ENCODE data around the gene GSG1L2.

GSG1L2 gene

GRCh38 chr17:9811537-9811936 is 10.3 kb downstream of the GSG1L2 start:
- TF ChIP-seq ZNF70 (CRISPR knock-in tag; IDR thresholded peaks at IDR 0.05) (no peak), ZNF565 (CRISPR knock-in tag; conservative IDR thresholded peaks at IDR 0.05; ENCODE audit: low read depth) (no peak), CSDC2 (CRISPR knock-in tag; IDR thresholded peaks at IDR 0.05) (no peak), BACH2 (CRISPR knock-in tag; IDR thresholded peaks at IDR 0.05; ENCODE audit: borderline replicate concordance) (no peak), ZFP30 (CRISPR knock-in tag; IDR thresholded peaks at IDR 0.05) (no peak), ISL1 (CRISPR knock-in tag; IDR thresholded peaks at IDR 0.05) (no peak)
- no peak for ATAC-seq

- TF ChIP-seq ZFP30 (CRISPR knock-in tag; IDR thresholded peaks at IDR 0.05) (no peak), PPARA (CRISPR knock-in tag; IDR thresholded peaks at IDR 0.05; ENCODE audit: borderline replicate concordance) (no peak), SNAI2 (CRISPR knock-in tag; IDR thresholded peaks at IDR 0.05) (no peak), ISL1 (CRISPR knock-in tag; IDR thresholded peaks at IDR 0.05) (no peak), ZC3H10 (CRISPR knock-in tag; IDR thresholded peaks at IDR 0.05) (no peak), ZNF70 (CRISPR knock-in tag; IDR thresholded peaks at IDR 0.05) (no peak), BACH2 (CRISPR knock-in tag; IDR thresholded peaks at IDR 0.05; ENCODE audit: borderline replicate concordance) (no peak), ZNF565 (CRISPR knock-in tag; conservative IDR thresholded peaks at IDR 0.05; ENCODE audit: low read depth) (no peak)
- TF ChIP-seq, protein P1, sequence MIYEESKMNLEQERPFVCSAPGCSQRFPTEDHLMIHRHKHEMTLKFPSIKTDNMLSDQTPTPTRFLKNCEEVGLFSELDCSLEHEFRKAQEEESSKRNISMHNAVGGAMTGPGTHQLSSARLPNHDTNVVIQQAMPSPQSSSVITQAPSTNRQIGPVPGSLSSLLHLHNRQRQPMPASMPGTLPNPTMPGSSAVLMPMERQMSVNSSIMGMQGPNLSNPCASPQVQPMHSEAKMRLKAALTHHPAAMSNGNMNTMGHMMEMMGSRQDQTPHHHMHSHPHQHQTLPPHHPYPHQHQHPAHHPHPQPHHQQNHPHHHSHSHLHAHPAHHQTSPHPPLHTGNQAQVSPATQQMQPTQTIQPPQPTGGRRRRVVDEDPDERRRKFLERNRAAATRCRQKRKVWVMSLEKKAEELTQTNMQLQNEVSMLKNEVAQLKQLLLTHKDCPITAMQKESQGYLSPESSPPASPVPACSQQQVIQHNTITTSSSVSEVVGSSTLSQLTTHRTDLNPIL (CRISPR knock-in tag; IDR thresholded peaks at IDR 0.05; ENCODE audit: low read depth) = no peak
- TF ChIP-seq, protein P2, sequence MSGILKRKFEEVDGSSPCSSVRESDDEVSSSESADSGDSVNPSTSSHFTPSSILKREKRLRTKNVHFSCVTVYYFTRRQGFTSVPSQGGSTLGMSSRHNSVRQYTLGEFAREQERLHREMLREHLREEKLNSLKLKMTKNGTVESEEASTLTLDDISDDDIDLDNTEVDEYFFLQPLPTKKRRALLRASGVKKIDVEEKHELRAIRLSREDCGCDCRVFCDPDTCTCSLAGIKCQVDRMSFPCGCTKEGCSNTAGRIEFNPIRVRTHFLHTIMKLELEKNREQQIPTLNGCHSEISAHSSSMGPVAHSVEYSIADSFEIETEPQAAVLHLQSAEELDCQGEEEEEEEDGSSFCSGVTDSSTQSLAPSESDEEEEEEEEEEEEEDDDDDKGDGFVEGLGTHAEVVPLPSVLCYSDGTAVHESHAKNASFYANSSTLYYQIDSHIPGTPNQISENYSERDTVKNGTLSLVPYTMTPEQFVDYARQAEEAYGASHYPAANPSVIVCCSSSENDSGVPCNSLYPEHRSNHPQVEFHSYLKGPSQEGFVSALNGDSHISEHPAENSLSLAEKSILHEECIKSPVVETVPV (CRISPR knock-in tag; IDR thresholded peaks at IDR 0.05) = no peak
Measured at GRCh38 chr17:9811086-9811485, 10.8 kb downstream of the GSG1L2 start.

DNA sequence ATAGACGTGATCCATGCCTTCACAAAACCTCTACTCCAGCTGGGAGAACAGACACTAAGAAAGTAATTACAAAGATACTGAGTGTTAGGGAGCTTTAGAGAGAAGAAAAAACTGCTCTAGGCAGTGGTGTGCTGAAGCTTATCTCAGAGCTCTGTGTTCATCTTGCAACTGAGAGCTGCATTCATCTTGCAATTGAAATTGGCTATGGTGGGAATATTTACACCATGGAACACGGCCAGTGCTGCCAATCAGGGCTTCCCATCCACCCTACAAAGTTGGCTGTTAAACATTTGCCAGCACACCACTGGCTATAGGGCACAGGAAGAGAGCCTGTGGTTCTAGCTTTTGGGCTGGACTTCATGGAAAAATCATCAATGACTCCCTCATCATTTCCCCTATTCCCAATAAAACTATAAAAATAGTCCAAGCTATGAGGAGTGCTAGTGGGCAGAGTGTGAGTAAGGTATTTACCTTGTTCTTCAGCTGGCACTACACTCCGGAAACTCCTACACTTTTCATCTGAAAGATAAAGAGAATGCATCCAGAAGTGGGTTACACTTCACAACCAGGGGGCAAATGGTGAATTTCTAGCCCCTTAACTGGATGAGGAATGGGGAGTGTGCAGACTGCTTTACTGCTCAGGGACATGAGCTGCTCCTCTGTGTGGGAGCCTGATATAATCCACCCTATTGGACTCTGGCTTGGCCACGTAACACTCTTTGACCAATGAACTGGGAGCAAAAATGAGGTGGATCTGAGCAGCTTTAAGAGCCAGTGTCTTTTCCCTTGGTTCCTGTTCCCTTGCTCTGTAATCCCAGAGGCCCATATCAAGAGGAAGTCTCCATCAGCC is 11.6 kb downstream of the GSG1L2 start:
- no peak for ATAC-seq

More at GRCh38 chr17:9811086-9811485, 10.8 kb downstream of the GSG1L2 start:
- ATAC-seq = no peak

GRCh38 chr17:9809409-9809808 is 12.5 kb downstream of the GSG1L2 start:
- no peak for ATAC-seq
- TF ChIP-seq TOX (CRISPR knock-in tag; IDR thresholded peaks at IDR 0.05; ENCODE audit: borderline replicate concordance) (no peak), ZFP3 (CRISPR knock-in tag; IDR thresholded peaks at IDR 0.05) (no peak), GLIS3 (CRISPR knock-in tag; IDR thresholded peaks at IDR 0.05) (no peak), PPARA (CRISPR knock-in tag; IDR thresholded peaks at IDR 0.05; ENCODE audit: borderline replicate concordance) (no peak), ZNF8 (CRISPR knock-in tag; IDR thresholded peaks at IDR 0.05) (no peak), TCF4 (CRISPR knock-in tag; IDR thresholded peaks at IDR 0.05; ENCODE audit: borderline replicate concordance) (no peak), ZNF70 (CRISPR knock-in tag; IDR thresholded peaks at IDR 0.05) (no peak), OSR1 (CRISPR knock-in tag; IDR thresholded peaks at IDR 0.05) (no peak), ZNF565 (CRISPR knock-in tag; conservative IDR thresholded peaks at IDR 0.05; ENCODE audit: low read depth) (no peak)
- TF ChIP-seq, protein P2 (CRISPR knock-in tag; IDR thresholded peaks at IDR 0.05) = no peak
- TF ChIP-seq, protein P3, sequence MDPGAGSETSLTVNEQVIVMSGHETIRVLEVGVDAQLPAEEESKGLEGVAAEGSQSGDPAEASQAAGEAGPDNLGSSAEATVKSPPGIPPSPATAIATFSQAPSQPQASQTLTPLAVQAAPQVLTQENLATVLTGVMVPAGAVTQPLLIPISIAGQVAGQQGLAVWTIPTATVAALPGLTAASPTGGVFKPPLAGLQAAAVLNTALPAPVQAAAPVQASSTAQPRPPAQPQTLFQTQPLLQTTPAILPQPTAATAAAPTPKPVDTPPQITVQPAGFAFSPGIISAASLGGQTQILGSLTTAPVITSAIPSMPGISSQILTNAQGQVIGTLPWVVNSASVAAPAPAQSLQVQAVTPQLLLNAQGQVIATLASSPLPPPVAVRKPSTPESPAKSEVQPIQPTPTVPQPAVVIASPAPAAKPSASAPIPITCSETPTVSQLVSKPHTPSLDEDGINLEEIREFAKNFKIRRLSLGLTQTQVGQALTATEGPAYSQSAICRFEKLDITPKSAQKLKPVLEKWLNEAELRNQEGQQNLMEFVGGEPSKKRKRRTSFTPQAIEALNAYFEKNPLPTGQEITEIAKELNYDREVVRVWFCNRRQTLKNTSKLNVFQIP (CRISPR knock-in tag; IDR thresholded peaks at IDR 0.05; ENCODE audit: borderline replicate concordance, low read depth) = no peak
- TF ChIP-seq, protein P4, sequence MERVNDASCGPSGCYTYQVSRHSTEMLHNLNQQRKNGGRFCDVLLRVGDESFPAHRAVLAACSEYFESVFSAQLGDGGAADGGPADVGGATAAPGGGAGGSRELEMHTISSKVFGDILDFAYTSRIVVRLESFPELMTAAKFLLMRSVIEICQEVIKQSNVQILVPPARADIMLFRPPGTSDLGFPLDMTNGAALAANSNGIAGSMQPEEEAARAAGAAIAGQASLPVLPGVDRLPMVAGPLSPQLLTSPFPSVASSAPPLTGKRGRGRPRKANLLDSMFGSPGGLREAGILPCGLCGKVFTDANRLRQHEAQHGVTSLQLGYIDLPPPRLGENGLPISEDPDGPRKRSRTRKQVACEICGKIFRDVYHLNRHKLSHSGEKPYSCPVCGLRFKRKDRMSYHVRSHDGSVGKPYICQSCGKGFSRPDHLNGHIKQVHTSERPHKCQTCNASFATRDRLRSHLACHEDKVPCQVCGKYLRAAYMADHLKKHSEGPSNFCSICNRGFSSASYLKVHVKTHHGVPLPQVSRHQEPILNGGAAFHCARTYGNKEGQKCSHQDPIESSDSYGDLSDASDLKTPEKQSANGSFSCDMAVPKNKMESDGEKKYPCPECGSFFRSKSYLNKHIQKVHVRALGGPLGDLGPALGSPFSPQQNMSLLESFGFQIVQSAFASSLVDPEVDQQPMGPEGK (CRISPR knock-in tag; IDR thresholded peaks at IDR 0.05; ENCODE audit: borderline replicate concordance) = no peak

More for the DNA sequence above, 11.6 kb downstream of the GSG1L2 start:
- TF ChIP-seq CSDC2 (CRISPR knock-in tag; IDR thresholded peaks at IDR 0.05) (no peak), ZFP30 (CRISPR knock-in tag; IDR thresholded peaks at IDR 0.05) (no peak), OSR1 (CRISPR knock-in tag; IDR thresholded peaks at IDR 0.05) (no peak), TOX (CRISPR knock-in tag; IDR thresholded peaks at IDR 0.05; ENCODE audit: borderline replicate concordance) (no peak), ESRRG (CRISPR knock-in tag; IDR thresholded peaks at IDR 0.05) (no peak)

All from SK-N-SH treated with all-trans-retinoic acid at 6 μM for 48 hours (cell line).